Measurements from ENCODE around the gene SPDEF. TPM values are rescaled to one million over a fixed set of nuclear protein-coding genes. Genes with fewer than 3 reads are reported as not detected.

SPDEF gene
- total and polyA plus RNA-seq, 2 experiments from 2014 or later, result 1.1 TPM; not detected in 1

DNA sequence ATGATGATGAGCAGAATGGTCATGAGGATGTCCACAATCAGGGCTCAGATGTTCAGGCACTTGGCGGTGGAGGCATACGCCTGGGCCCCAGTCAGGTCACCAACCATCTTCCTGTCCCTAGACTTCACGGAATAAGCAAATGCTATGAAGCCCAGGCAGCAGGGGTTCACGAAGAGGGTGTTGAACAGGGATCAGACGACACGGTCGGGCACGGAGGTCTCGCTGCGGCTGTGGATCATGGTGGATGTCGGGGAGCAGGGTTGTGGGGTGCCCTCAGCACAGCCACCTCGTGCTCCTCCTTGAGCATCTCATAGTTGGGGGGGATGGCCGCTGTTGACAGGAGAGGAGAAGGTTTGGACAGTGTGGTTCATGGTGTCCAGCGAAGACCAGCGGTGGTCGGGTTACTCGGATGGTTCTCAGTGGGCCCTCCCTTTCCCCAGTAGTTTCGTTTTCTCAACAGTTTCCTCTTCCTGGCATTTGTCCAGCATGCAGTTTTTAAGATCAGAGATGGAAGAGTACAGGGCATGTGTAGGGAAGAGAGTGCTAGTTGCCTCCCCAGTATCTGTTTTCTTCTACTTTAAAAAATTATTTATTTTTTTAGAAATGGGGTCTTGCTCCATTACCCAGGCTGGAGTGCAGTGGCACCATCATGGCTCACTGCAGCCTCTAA, 20.3 kb upstream of the SPDEF start:
- Histone ChIP-seq H3K27ac (no peak overlapping the region), H3K4me3 (no peak overlapping the region), H3K36me3 (no peaks in the 10 kb centered on the region), H3K27me3 (no peaks in the 10 kb centered on the region), H3K9me3 (ENCODE audit: low read depth) (no peaks in the 10 kb centered on the region), H3K4me1 (ENCODE audit: low read depth) (no peaks in the 10 kb centered on the region)
- DNase-seq (ENCODE audit: low read depth in 1 of 2, low spot score in 1 of 2), result no peak
- TF ChIP-seq, protein P1, sequence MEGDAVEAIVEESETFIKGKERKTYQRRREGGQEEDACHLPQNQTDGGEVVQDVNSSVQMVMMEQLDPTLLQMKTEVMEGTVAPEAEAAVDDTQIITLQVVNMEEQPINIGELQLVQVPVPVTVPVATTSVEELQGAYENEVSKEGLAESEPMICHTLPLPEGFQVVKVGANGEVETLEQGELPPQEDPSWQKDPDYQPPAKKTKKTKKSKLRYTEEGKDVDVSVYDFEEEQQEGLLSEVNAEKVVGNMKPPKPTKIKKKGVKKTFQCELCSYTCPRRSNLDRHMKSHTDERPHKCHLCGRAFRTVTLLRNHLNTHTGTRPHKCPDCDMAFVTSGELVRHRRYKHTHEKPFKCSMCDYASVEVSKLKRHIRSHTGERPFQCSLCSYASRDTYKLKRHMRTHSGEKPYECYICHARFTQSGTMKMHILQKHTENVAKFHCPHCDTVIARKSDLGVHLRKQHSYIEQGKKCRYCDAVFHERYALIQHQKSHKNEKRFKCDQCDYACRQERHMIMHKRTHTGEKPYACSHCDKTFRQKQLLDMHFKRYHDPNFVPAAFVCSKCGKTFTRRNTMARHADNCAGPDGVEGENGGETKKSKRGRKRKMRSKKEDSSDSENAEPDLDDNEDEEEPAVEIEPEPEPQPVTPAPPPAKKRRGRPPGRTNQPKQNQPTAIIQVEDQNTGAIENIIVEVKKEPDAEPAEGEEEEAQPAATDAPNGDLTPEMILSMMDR (IDR thresholded peaks at IDR 0.05; ENCODE audit: low read depth, low read length), result no peak

DNA sequence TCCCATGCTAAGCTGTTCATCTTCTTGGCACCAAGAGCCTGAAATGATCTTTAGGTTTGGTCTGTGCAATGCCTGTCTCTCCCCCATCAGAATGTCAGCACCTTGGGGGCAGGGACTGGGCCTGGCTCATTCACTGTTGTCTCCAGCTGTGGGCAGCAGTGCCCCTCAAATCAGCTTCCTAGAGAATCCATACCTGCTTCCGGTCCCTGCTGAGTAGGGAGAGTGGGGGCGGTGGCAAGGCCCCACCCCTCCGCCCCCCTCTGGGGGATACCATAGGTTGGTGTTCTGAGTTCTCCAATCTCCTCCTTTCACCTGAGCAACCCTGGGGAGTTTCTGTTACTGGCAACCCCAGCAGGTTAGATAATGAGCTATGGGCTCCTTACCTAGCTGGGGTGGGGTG, 19.2 kb upstream of the SPDEF start:
- no peak for DNase-seq (ENCODE audit: low read depth in 1 of 2, low spot score in 1 of 2)
- Histone ChIP-seq H3K36me3 (no peaks in the 10 kb centered on the region), H3K27ac (no peak overlapping the region)

DNA sequence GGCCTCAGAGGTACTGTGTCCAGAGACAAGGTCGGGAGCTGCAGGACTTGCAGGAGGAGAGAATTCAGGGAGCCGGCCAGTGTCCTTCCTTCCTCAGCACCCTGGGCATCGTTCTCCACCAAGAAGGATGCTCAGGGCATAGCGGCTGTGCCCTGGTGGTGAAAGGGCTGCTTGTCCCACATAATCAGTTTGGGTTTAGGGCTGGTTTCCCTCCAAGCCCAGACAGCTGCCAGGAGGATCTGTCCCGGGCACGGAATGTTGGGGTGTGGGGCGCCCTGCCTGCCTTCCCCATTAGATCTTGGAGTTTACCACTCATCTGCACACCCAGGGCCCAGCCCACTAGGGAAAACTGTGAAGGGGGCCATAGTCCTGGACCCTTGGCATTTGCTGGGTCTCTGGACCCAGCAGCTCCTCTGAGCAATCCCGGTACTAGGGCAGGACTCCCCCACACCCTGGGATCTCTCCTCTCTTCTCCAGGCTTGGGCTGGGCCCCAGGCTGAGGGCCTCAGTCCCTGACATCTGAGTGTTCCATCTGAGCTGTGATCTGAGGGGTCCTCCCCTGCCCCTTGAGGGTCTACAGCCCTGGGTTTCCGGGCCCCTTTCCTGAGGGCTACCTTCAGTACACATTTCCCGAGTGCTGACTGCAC, 18.6 kb upstream of the SPDEF start:
- H3K4me3 ChIP-seq, result no peak overlapping the region
- H3K27ac ChIP-seq, result no peak overlapping the region
- H3K9me3 ChIP-seq (ENCODE audit: low read depth), result no peaks in the 10 kb centered on the region
- H3K36me3 ChIP-seq, result no peaks in the 10 kb centered on the region
- TF ChIP-seq, protein P1 (IDR thresholded peaks at IDR 0.05; ENCODE audit: low read depth, low read length), result no peak
- no peaks in the 10 kb centered on the region for H3K27me3 ChIP-seq
- no peaks in the 10 kb centered on the region for H3K4me1 ChIP-seq (ENCODE audit: low read depth)
- no peak for DNase-seq (ENCODE audit: low read depth in 1 of 2, low spot score in 1 of 2)

More for the DNA sequence above, 19.2 kb upstream of the SPDEF start:
- Histone ChIP-seq H3K27me3 (no peaks in the 10 kb centered on the region), H3K9me3 (ENCODE audit: low read depth) (no peaks in the 10 kb centered on the region), H3K4me3 (no peak overlapping the region), H3K4me1 (ENCODE audit: low read depth) (no peaks in the 10 kb centered on the region)
- TF ChIP-seq, protein P1 (IDR thresholded peaks at IDR 0.05; ENCODE audit: low read depth, low read length), result no peak

DNA sequence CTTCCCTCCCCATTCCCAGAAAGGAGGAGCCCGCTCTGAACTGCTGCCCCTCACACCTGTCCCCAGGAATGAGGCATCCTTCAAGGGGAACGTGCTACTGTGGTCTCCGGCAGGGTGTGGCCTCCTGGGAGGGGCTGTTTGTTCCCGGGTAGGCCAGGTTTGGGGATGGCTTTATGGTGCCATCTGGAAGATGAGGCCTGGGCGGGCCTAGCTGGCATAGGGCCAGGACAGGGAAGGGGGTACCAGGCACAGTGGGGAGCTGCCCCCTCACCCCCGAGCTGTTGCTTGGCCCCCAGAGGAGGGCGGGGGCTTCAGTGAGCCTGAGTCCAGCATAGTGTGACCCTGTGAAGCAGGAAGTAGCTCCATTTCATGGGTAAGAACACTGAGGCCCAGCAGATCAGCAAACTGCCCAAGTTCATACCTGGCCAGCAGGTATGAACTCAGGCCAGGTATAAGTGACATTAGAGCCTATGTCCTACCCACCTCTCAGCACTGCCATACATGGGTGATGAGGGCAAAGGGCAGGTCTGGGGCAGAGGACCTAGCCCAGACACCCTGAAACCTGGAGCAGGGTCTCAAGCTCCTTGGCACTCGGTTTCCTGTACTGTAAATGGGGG, 17.5 kb upstream of the SPDEF start:
- TF ChIP-seq, protein P1 (IDR thresholded peaks at IDR 0.05; ENCODE audit: low read depth, low read length), result no peak
- Histone ChIP-seq H3K4me1 (ENCODE audit: low read depth) (no peaks in the 10 kb centered on the region), H3K4me3 (no peak overlapping the region), H3K27ac (no peak overlapping the region), H3K36me3 (no peaks in the 10 kb centered on the region), H3K9me3 (ENCODE audit: low read depth) (no peaks in the 10 kb centered on the region), H3K27me3 (no peaks in the 10 kb centered on the region)
- no peak for DNase-seq (ENCODE audit: low read depth in 1 of 2, low spot score in 1 of 2)

DNA sequence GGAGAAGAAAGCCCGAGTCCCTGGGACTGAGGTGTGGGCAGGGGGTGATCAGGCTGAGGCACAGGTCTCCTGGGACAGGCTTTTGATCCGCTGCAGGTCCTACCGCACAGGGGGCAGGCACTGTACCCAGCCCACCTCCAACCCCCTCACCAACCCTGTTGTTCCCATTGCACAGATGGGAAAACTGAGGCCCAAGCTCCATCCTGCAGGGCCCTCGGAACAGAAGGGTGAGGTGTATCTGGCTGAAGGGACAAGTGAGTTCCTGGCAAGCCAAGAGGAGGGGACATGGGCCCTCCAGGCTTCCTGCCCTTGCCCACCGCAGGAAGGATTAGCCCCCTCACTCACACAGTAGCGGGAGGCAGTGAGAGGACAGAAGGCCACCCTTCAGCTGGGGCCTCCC, 16.5 kb upstream of the SPDEF start:
- no peak overlapping the region for H3K4me3 ChIP-seq
- H3K9me3 ChIP-seq (ENCODE audit: low read depth), result no peaks in the 10 kb centered on the region
- no peaks in the 10 kb centered on the region for H3K36me3 ChIP-seq
- H3K4me1 ChIP-seq (ENCODE audit: low read depth), result no peaks in the 10 kb centered on the region
- H3K27me3 ChIP-seq, result no peaks in the 10 kb centered on the region
- no peak overlapping the region for H3K27ac ChIP-seq
- TF ChIP-seq, protein P1 (IDR thresholded peaks at IDR 0.05; ENCODE audit: low read depth, low read length), result no peak
- no peak for DNase-seq (ENCODE audit: low read depth in 1 of 2, low spot score in 1 of 2)
